GM21447 (cell line): ENCODE data around the gene MGAM2.
"Not testable (repeated sequence)": the region's sequence is repeated elsewhere in the genome, so short reads cannot be mapped to it uniquely, and the experiment has no call there.

Experiments
- ATAC-seq: cut with Tn5 transposase; IDR thresholded peaks from one replicate; pipeline ENCODE4 v1.9.1; 2021; ENCODE audit not compliant: unreplicated experiment

Gene MGAM2

DNA sequence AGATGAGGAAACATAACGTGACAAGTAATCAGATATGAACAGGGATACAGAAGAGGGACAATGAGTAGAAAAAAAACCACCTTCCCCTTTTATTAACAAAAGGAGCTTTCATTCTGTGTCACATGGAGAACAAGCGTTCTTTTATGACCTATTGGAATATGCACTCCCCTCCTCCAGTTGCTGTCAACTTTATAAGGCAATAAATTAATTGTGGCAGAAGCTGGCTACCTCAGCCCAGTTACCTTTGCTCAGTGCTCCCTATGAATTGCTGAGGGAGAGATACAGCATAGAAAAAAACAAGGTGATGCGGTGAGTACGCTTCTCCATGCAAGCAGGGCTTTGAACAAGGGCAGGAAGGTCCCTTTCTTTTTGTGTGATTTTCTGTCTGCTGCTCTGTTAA is at the start of gene MGAM2:
MGAM2 (plus strand) TSS at position 220 of the 400 bp plus-strand sequence. CDS start 5,156 bp downstream, outside the sequence.
- ATAC-seq = no peak

DNA sequence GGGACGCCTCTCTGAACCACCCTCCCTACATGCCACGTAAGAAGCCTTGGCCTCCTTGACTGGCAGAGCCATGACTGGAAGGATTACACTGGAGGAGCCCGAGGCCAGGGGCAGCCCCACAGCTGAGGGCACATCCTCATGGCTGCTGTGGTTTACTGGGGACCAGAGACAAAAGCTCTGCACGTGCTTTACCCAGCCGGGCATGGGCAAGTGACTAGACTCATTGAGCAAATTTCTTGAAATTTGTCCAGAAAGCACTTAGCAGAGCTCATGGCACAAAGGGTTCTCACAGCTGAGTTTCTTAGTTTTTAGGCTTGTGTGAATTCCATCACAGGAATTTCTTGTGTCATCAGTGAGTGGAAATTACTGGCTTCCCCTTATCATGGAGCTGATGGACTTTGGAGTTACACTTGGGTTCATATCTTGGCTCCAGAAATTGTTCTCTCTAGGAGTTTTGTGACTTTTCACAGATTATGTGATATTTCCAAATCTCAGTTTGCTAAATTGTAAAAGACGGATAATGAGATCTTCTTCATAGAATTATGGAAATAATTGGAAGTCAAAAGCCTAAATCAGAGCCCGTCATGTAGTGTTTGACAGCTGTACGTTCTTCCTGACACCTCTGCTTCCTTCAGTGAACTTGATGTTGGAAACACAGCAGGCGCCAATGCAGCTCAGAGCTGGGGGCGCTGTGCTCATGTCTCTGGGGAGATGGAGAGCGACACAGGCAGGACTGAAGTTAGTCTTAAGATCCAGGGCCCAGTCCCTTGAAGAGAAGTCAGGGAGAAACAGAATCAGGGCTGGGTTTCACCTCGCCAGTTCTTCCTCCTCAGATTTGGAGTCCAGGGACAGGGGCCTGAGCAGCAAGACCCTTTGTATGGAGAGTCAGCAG is 47.7 kb upstream of the MGAM2 start:
- ATAC-seq = no peak

DNA sequence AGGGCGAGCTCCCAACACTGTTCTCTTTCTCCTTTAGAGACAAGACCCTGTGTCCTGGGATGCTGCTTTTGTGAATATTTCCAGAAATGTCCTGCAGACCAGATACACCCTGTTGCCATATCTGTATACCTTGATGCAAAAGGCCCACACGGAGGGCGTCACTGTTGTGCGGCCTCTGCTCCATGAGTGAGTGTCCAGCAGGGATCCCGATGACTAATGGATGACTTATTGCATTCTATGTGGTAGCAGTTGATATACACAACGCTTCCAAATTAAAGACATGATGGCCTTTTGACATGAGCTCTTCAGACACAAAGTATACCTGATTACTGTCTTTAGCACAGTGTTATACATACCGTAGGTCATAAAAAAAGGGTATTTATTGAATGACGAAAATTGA is 45.0 kb upstream of the MGAM2 start:
- no peak for ATAC-seq

DNA sequence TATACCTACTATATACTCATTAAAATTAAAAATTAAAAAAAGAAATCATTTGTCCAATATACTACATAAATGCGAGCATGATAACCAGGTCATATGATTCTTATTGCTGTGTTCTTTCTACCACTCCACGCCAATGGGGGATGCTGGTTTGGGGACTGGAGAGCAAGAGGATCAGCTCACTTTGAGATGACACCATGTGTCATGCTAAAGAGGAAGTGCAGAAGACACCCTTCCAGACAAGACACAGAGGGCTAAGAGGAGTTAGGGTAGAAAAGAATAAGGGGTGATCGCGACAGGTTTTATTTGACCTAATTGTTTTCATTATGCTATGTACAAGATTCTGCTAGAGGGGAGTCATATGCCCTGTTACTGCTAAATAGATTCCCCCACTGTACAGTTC is 33.8 kb upstream of the MGAM2 start:
- ATAC-seq = no peak

DNA sequence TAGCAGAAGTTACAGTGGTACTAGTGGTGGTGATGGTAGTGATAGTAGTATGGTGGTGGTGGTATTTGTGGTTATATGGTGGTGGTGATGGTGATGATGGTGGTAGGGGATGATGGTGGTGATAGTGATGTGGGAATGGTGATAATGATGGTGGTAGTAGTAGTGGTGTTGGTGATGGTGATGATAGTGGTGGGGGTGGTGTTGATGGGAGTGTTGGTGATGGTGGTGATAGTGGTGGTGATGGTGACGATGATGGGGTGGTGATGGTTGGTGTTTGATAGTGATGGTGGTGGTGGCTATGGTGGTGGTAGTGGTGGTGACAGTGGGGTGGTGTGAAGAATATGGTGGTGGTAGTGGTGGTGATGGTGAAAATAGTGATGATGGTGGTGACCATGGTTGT is 27.9 kb upstream of the MGAM2 start:
- no peak for ATAC-seq

DNA sequence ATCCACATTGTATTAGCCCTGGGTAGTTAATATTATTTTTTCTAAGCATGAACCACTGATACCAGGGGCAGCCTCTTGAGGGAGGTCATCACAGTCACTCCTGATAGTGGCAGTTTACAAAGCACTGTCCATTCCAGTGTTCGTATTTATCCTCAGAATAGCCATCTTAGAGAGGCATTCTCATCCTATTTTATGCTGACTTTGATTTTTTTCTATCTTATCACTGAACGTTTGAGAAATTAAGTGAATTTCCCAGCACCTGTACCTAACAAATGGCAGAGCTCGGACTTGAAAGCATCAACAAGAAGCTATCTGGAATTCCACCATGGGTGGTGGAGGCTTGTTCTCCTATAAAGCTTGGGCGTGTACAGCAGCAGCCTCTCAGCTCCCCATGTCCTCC is 26.1 kb upstream of the MGAM2 start:
- ATAC-seq = no peak

DNA sequence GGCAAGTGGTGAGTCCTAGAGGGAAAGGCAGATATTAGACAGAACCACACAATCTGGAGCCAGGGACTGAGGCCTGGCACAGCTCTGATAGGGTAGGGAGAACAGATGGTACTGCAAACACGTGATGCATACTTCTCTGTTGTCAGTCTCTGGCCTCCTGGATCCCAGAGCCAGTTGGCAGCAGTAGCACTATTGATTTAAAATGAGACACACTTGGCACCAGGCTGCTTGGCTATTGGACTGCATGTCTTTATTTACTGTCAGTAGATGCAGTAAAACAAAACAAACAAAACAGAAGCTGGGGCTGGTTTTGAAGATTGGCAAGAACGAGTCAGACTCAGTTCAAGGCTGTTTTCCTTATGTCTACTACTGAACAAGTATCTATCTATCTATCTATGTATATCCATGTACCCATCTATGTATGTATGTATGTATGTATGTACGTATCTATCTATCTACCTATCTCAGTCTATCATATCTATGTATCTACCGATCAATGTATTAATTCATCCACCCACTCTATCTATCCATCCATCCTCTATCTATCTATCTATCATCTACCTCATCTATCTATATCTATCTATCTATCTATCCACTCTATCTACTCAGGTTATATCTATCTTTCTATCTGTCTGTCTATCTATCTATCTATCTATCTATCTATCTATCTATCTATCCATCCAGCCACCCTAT is 23.4 kb upstream of the MGAM2 start:
- no peak for ATAC-seq

DNA sequence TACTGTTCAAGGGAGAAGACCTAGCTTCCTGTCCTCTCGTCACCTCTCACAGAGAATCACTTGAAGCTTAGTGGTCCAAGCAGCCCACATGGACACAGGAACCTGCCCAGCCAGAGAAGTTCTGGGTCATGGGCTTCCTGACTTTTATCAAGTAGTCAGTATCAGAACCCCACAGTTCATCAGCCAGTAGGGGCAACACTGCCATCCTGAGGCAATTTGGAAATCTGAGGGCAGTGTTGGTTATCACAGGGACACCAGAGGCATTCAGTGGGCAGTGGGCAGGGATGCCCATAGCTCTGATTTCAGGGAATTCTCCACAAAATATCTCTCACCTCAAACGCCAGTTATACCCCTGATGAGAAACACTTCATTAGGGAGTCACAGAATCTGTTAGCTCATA is 22.5 kb upstream of the MGAM2 start:
- ATAC-seq = no peak

DNA sequence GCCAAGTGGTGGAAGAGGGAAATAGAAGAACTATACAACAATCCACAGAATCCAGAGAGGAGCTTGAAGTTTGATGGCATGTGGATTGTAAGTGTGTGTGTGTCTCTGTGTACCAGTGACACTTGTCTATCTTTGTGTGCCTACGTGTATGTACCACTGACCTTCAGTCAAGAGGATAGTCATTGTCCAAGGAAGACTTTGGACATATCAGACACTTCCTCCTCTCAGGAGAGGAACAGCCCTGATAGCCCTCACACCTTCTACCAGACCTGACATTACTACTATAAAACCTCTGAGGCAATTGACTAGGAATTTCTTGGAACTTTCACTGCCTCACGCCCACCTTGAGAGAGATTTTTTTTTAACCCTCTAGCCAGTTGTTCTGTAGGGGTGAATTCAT is 19.6 kb upstream of the MGAM2 start:
- ATAC-seq = no peak

DNA sequence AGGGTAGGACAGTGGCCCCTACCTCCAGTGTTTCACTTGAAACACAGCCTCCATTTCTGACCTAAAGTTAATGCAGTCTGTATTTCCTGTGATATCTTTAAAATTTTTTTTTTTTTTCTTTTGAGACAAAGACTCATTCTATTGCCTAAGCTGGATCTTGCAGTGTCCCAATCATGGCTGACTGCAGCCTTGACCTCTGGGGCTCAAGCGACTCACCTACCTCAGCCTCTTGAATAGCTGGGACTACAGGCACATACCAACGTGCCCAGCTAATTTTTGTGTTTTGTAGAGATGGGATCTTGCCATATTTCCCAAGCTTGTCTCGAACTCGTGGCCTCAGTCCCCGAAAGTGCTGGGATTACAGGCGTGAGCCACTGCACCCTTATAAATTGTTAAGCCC is 16.7 kb upstream of the MGAM2 start:
- no peak for ATAC-seq

DNA sequence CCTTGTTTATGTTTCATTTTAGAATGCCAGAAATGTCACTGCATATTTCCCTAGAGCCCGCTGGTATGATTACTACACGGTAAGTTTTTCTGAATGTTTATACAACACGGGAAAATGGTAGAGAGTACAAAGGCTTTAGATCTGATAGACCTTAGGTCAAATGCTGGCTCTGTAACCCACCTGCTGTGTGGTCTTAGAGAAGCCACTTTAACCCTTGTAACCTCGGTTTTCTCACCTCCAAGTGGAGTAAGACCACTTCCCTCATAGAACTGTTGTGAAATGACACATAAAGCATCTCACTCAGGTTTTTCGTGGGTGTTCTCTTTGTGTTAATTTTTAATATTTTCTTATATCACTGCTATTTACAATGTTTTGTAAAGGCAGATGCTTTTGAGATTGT is 13.9 kb upstream of the MGAM2 start:
- ATAC-seq = no peak

DNA sequence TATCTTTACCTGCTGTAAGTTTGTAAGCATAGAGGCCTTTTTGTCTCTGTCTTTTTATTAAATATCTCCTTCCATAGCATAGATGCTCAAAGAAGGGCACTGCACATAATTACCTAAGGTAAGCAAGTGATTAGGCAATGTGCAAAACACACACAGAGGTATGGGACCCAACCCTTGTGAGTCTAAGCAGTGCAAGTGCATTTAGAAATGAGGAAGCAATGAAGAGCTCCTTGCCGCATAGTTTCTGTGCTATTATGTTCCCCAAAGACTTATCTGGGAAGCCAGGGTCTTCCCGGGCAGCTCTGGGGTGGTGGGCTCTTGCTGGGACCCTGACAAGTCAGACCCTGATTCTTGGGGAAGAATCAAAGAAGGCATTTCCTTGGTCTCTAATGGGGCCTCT is 13.5 kb upstream of the MGAM2 start:
- no peak for ATAC-seq

DNA sequence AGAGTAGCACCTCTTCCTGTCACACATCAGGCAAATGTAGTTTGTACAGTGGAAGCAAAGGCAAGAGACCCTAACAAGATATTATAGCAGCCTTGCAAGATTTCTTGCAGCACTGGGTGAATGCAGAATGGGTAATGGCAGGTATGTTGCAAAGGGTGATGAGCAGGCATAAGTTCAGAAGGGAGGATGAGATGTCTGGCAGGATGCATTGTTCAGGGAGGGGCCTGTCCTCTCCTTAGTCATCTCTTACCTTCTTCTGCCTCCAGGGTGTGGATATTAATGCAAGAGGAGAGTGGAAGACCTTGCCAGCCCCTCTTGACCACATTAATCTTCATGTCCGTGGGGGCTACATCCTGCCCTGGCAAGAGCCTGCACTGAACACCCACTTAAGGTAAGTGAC is 12.2 kb upstream of the MGAM2 start:
- ATAC-seq = not testable (repeated sequence)

DNA sequence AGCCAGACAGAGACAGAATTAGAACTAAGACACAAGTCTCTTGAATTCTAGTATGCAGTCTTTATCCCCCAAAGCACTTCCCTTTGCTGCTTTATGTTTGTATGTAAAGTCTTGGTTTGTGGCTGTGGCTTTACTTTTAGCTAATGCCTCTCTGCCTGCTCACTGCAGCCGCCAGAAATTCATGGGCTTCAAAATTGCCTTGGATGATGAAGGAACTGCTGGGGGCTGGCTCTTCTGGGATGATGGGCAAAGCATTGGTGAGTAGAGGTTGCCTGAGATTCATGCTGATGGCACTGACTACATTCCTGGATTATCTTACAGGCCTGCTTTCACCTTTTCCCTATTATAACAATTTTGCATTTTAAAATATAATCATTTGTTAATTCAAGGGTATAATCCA is 10.9 kb upstream of the MGAM2 start:
- ATAC-seq = no peak

DNA sequence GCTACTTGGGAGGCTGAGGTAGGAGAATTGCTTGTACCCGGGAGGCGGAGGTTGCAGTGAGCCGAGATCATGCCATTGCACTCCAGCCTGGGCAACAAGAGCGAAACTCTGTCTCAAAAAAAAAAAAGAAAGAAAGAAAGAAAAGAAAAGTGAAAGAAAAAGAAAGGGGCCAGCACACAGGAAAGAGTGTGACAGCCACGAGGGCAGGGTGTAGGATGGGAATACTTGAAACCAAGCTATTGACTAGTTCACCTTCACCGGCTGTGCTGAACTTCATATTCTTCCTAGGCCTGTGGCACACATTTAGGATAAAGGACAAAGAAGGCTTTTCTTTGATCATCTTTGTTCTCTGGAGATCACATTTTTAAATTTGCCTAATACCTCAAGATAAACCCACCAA is 9.7 kb upstream of the MGAM2 start:
- not testable (repeated sequence) for ATAC-seq

DNA sequence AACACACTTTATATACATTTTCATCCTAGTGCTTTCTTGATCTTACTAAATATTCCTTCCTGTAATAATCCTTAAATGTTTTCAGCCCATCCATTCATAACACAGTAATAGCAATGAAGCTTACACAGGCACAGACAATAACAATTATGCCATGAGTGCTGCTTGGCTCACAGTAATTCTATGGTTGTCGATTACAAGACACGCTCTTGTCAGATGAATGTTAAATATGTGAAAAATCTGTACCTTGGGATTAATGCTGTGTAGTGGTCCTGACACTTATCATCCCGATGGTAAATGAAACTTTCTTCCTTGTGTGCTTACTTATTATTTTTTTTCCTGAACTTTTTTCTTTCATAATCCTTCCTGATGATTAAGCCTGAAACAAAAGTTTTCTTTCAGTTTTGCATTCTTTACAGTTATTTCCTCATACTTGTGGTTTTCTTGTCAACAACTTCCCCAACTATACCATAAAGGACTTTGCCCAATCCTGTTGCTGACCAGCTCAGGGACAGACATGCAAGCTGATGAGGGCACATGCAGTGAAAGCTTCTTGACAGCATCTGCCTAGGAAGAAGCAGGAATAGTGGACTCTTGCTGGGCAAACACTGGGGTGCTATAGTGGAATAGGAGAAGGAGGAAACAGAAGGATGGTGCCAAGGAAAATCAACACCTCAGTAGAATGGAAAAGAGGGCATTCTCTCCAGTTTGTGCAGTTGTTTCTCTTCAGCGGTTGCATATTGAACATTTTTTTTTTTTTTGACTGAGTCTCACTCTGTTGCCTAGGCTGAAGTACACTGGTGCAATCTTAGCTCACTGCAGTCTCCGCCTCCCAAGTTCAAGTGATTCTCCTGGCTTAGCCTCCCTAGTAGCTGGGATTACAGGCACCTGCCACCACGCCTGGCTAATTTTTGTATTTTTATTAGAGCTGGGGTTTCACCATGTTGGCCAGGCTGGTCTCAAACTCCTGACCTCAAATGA is 6.7 kb upstream of the MGAM2 start:
- no peak for ATAC-seq

DNA sequence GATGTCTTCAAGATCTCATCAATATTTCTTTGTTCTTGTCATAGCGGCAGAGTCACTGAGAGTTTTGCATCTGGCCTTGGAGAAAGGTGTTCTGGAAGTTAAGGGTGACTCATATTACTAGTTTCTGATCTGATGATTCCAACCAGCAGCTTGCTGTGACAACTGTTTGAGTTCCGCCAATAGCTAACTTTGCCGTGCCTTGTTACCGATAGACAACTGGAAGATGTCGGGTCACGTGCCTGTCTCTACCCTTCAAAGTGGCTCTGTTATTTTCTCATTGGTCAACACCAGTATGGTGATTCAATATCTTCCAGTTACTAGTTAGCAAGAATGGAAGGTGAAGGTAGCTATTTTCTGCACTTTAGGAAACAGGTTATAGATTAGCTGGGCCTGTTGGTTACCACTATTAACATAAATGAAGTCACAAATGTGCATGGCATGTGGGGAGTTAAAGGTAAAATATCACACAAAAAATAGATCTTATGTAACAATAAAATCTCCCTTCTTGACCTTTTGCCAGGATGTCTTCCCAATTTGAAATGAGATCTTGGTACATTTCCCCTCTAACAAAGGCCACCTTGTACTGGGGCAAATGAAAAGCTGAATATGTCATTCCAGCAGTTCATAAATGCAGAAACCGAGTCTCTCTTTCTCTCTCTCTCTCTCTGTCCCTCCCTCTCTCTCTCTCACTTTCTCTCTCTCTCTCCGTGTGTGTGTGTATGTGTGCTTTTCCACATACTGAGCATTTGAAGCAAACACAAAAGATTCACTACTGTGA is 2.6 kb upstream of the MGAM2 start:
- ATAC-seq = no peak

DNA sequence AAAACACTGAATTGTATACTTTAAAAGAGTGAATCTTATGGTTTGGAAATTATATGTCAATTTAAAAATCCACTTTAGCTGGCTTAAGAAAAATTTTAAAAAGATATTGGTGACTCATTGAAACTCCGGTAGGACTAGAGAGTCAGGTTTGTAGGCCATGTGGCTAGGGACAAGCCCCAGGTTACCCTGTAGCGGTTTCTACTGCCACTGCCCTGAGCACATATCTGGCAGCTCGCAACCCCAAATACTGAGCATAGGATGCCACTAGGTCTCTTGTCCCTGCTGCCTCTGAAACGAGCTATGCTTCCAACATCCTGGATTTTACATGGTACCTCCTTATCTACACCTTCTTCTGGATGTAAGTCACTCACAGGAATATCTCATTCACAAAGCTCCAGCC is 1.4 kb upstream of the MGAM2 start:
- ATAC-seq = no peak

DNA sequence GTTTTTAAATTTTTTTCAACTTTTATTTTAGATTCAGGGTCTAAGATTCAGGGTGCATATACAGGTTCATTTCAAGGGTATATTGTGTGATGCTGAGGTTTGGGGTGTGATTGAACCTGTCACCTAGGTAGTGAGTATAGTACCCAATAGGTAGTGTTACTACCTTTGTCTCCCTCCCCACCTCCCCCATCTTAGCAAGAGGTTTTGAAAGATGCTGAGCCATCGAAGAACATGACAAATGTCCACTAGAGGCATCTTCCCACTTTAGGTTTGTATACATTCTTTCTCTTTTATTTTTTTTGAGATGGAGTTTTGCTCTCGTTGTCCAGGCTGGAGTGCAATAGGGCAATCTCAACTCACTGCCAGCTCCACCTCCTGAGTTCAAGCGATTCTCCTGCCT is 880 bp upstream of the MGAM2 start:
- no peak for ATAC-seq

DNA sequence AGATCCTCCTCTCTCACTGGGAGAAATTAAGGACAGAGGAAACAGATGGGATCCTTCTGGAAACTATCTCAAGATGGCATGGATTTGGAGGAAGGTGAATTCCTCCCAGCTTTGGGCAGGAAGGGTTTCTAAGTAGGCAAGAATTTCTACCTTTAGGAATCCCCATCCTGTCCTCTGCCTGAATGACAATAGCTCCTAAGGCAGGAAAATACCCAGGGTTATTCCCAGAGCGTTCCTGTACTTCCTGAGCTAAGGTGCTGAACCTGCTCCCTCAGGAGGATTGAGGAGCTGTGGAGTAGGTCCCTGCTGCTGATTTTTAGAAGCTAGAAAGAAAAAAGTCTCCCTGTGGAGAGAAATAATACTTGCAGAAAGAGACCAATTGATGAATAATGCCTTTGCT is 568 bp downstream of the MGAM2 start:
- ATAC-seq = no peak

DNA sequence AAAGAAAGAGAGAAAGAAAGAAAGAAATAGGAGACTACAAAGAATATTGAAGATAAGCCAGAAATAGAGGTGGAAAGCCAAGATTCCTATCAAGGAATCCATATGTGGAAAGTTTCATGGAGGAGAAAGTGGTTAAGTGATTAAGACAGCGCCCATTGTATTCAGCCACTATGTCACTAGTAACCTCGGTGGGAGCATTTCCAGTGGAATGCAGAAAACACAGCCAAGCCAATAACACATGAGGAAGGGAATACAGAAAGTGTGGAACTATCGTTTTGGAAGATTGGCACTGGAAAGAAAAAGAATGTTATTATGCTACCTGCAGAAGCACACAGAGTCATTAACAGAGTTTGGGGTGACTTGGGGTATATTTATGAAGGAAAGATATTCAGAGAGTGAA is 2.7 kb downstream of the MGAM2 start:
- ATAC-seq = no peak
